Liver (tissue), 3 donors: Measurements from ENCODE around the gene NAA30.

Source experiments
- CTCF ChIP-seq: fragments of 150-350 bp; IDR thresholded peaks from 2 replicates; pipeline ENCODE4 v1.5.1; 2017; ENCODE audit warnings: improper control_type of control experiment, low read depth, low read length; ENCODE audit not compliant: missing input control
- EGR1 ChIP-seq, 2 donors: IDR thresholded peaks; 2 replicates each; pipeline ENCODE4 v1.6.1; 2016 to 2018; ENCODE audit warnings: antibody characterized with exemption in 2 of 2, low read depth in 2 of 2
- FOXA2 ChIP-seq: IDR thresholded peaks from 2 replicates; pipeline ENCODE4 v1.6.1; 2016; ENCODE audit warnings: antibody characterized with exemption
- HNF4A ChIP-seq, 2 donors: conservative IDR thresholded peaks; 2 replicates each; pipeline ENCODE4 v1.6.1; 2016; ENCODE audit warnings: antibody characterized with exemption in 2 of 2, mild to moderate bottlenecking in 2 of 2
- HNF4G ChIP-seq: IDR thresholded peaks from 2 replicates; pipeline ENCODE4 v1.6.1; 2016; ENCODE audit warnings: antibody characterized with exemption
- JUND ChIP-seq, 2 donors: IDR thresholded peaks; 2 replicates each; pipeline ENCODE4 v1.6.1; 2016; ENCODE audit warnings: antibody characterized with exemption in 2 of 2
- MAX ChIP-seq: IDR thresholded peaks from 2 replicates; pipeline ENCODE4 v1.6.1; 2016; ENCODE audit warnings: antibody characterized with exemption
- NR2F2 ChIP-seq: IDR thresholded peaks from 2 replicates; pipeline ENCODE4 v1.6.1; 2016; ENCODE audit warnings: antibody characterized with exemption
- RAD21 ChIP-seq, 2 donors: IDR thresholded peaks; 2 replicates each; pipeline ENCODE4 v1.6.1; 2016; ENCODE audit warnings: antibody characterized with exemption in 2 of 2, mild to moderate bottlenecking in 2 of 2
- REST ChIP-seq: IDR thresholded peaks from 2 replicates; pipeline ENCODE4 v1.6.1; 2016; ENCODE audit warnings: antibody characterized with exemption, mild to moderate bottlenecking
- SP1 ChIP-seq: IDR thresholded peaks from 2 replicates; pipeline ENCODE4 v1.6.1; 2018; ENCODE audit warnings: antibody characterized with exemption, mild to moderate bottlenecking
- TAF1 ChIP-seq: conservative IDR thresholded peaks from 2 replicates; pipeline ENCODE4 v1.6.1; 2016; ENCODE audit warnings: antibody characterized with exemption, mild to moderate bottlenecking
- YY1 ChIP-seq: IDR thresholded peaks from 2 replicates; pipeline ENCODE4 v1.6.1; 2016; ENCODE audit warnings: antibody characterized with exemption, mild to moderate bottlenecking
- ZBTB33 ChIP-seq: IDR thresholded peaks from 2 replicates; pipeline ENCODE4 v1.6.1; 2016; ENCODE audit warnings: antibody characterized with exemption
- donor health status: healthy.
- donor health status: healthy.

- TF ChIP-seq HNF4G (no peak), CTCF (no peak), HNF4A (conservative IDR thresholded peaks at IDR 0.05) (no peak), YY1 (no peak), JUND (IDR thresholded peaks at IDR 0.05) (no peak), EGR1 (IDR thresholded peaks at IDR 0.05; ENCODE audit: low read depth in 2 of 2) (no peak), SP1 (no peak), TAF1 (no peak), RAD21 (IDR thresholded peaks at IDR 0.05) (no peak), FOXA2 (no peak), ZBTB33 (no peak), REST (no peak), MAX (no peak), NR2F2 (no peak)
These were observed 11.9 kb downstream of the NAA30 start for GRCh38 chr14:57402173-57402852.
